Neural cell (in vitro differentiated cells): Measurements from ENCODE around the gene NUDT3. TPM values are rescaled to one million over a fixed set of nuclear protein-coding genes. Genes with fewer than 3 reads are reported as not detected.
"Not testable (repeated sequence)": the region's sequence is repeated elsewhere in the genome, so short reads cannot be mapped to it uniquely, and the experiment has no call there.

Source experiments
- H2AFZ ChIP-seq: fragments of 200-600, 300-800 bp; sonication (generic), shearing (Covaris generic); 2 replicates; pipeline ENCODE4 v1.6.0; 2014; ENCODE audit warnings: low read depth, mild to moderate bottlenecking, antibody characterized with exemption, low read length, moderate library complexity
- H3F3A ChIP-seq: fragments of 200-600 bp; shearing (Covaris generic); 2 replicates; pipeline ENCODE4 v1.6.1; 2016; ENCODE audit warnings: mild to moderate bottlenecking, moderate library complexity, mixed read lengths, antibody characterized with exemption, low read length; ENCODE audit not compliant: insufficient read depth, poor library complexity, severe bottlenecking
- H3K27ac ChIP-seq: fragments of 200-600, 300-800 bp; sonication (generic), shearing (Covaris generic); 2 replicates; pipeline ENCODE4 v1.5.1; 2014; ENCODE audit warnings: mild to moderate bottlenecking, low read length, moderate library complexity
- H3K27me3 ChIP-seq: fragments of 300-800, 200-600 bp; sonication (generic), shearing (Covaris generic); 2 replicates; pipeline ENCODE4 v1.6.0; 2014; ENCODE audit warnings: mild to moderate bottlenecking, low read depth, low read length, moderate library complexity; ENCODE audit not compliant: insufficient read depth
- H3K36me3 ChIP-seq: fragments of 300-800, 200-600 bp; sonication (generic), shearing (Covaris generic); 2 replicates; pipeline ENCODE4 v1.5.1; 2014; ENCODE audit warnings: mild to moderate bottlenecking, antibody characterized with exemption, low read length, moderate library complexity; ENCODE audit not compliant: insufficient read depth
- H3K4me2 ChIP-seq: fragments of 300-800, 200-600 bp; sonication (generic), shearing (Covaris generic); 2 replicates; pipeline ENCODE4 v1.6.0; 2014; ENCODE audit warnings: mild to moderate bottlenecking, low read length
- H3K4me3 ChIP-seq: fragments of 300-800, 200-600 bp; sonication (generic), shearing (Covaris generic); 2 replicates; pipeline ENCODE4 v1.5.1; 2014; ENCODE audit warnings: mild to moderate bottlenecking, low read length, moderate library complexity
- H3K79me2 ChIP-seq: fragments of 200-600 bp; shearing (Covaris generic); replicated peaks from 2 replicates; pipeline ENCODE4 v1.6.0; 2014; ENCODE audit warnings: mild to moderate bottlenecking, low read length, moderate library complexity; ENCODE audit not compliant: insufficient read depth
- H3K9ac ChIP-seq: fragments of 300-800, 200-600 bp; sonication (generic), shearing (Covaris generic); 2 replicates; pipeline ENCODE4 v1.6.1; 2016; ENCODE audit warnings: mild to moderate bottlenecking, low read length, mixed read lengths
- H3K9me2 ChIP-seq: fragments of 200-600 bp; shearing (Covaris generic); 2 replicates; pipeline ENCODE4 v1.6.1; 2016; ENCODE audit warnings: mild to moderate bottlenecking, low read length, mixed read lengths; ENCODE audit not compliant: insufficient read depth
- H3K9me3 ChIP-seq: fragments of 200-600, 300-800 bp; sonication (generic), shearing (Covaris generic); 2 replicates; pipeline ENCODE4 v1.6.1; 2016; ENCODE audit warnings: mild to moderate bottlenecking, mixed run types, low read length, moderate library complexity, mixed read lengths
- H4K20me1 ChIP-seq: fragments of 200-600 bp; shearing (Covaris generic); 2 replicates; pipeline ENCODE4 v1.6.1; 2016; ENCODE audit warnings: mild to moderate bottlenecking, mixed run types; ENCODE audit not compliant: insufficient read depth
- CTCF ChIP-seq: fragments of 450-650 bp; IDR thresholded peaks from 2 replicates; pipeline ENCODE4 v1.5.1; 2014; ENCODE audit warnings: antibody characterized with exemption, mild to moderate bottlenecking, moderate library complexity; ENCODE audit not compliant: poor library complexity, severe bottlenecking
- EP300 ChIP-seq: fragments of 450-650 bp; conservative IDR thresholded peaks from 2 replicates; pipeline ENCODE4 v1.6.1; 2014; ENCODE audit warnings: antibody characterized with exemption, mild to moderate bottlenecking, moderate library complexity; ENCODE audit not compliant: poor library complexity, severe bottlenecking
- EZH2 ChIP-seq: fragments of 200-600, 300-800 bp; shearing (Covaris generic), sonication (generic); IDR thresholded peaks from 2 replicates; pipeline ENCODE4 v1.6.1; 2014; ENCODE audit warnings: antibody characterized with exemption, low read length, borderline replicate concordance, mild to moderate bottlenecking; ENCODE audit not compliant: insufficient read depth, poor library complexity, severe bottlenecking
- MXI1 ChIP-seq: fragments of 450-650 bp; conservative IDR thresholded peaks from 2 replicates; pipeline ENCODE4 v1.6.1; 2014; ENCODE audit warnings: antibody characterized with exemption, mild to moderate bottlenecking; ENCODE audit not compliant: poor library complexity, severe bottlenecking
- POLR2AphosphoS5 ChIP-seq: IDR thresholded peaks from 2 replicates; pipeline ENCODE4 v1.6.1; 2012
- RAD21 ChIP-seq: fragments of 450-650 bp; conservative IDR thresholded peaks from 2 replicates; pipeline ENCODE4 v1.6.1; 2014; ENCODE audit warnings: antibody characterized with exemption, mild to moderate bottlenecking, moderate library complexity
- REST ChIP-seq: IDR thresholded peaks from 2 replicates; pipeline ENCODE4 v1.6.1; 2012; ENCODE audit warnings: borderline replicate concordance
- SMC3 ChIP-seq: fragments of 450-650 bp; conservative IDR thresholded peaks from 2 replicates; pipeline ENCODE4 v1.6.1; 2014; ENCODE audit warnings: antibody characterized with exemption, mild to moderate bottlenecking, moderate library complexity; ENCODE audit not compliant: poor library complexity
- TAF1 ChIP-seq: IDR thresholded peaks from 2 replicates; pipeline ENCODE4 v1.6.1; 2012; ENCODE audit warnings: low read depth
- polyA plus RNA-seq: library from polyadenylated mRNA; depleted of rRNA; stranded (reverse); fragments of >200 nt; gene quantifications from 2 replicates; pipeline ENCODE4 v1.2.3, GENCODE V29; 2014

The NUDT3 gene
- polyA plus RNA-seq, 1 donor from 2014 or later: 80.2 TPM

DNA sequence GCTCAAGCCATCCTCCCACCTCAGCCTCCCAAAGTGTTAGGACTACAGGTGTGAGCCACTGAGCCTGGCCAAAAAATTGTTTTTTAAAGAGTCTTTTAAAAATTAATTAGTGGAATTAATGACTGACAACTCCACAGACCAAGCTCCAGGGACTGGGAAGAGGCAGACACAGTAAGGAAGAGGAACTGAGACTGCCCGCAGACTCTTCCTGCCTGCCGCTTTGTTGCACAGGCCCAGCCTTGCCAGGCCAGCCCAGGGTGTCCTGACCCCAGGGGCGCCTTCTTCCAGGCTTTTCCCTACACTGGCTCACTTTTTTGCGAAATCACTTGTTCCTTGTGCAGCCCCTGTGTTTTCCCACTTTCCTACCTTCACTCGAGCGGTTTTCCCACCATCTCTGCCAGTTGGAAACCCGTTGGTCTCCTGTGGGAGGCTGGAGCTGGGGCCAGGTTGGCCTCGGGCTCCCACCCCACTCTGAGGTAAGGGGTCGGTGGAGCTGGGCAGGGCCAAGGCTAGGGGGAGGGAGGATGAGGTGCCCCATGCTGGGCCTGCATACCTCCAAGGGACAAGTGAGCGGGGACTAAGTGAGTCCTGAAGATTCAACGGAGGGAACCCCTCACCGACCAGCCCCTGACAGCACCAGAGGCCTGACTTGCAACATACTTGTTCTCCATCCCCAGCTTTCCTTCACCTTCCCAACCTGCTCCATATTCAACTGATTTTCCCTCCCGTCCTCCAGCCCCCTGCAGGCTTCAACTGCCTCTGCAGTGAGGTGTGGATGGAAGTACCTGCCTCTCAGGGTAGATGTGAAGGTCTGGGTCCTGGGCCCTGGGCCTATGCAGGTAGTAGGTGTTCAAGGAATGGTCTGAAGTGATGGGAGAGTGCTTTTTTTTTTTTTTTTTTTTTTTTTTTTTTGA lies 120.2 kb downstream of the NUDT3 start:
- no peaks in the 10 kb centered on the region for H3K79me2 ChIP-seq
- H4K20me1 ChIP-seq: no peaks in the 10 kb centered on the region
- H2AFZ ChIP-seq: no peak overlapping the region
- H3F3A ChIP-seq: no peaks in the 10 kb centered on the region
- TF ChIP-seq RAD21: no peak
- no peak for TF ChIP-seq EP300
- TF ChIP-seq REST: no peak
- no peak for TF ChIP-seq EZH2
- TF ChIP-seq CTCF: no peak
- TF ChIP-seq MXI1: no peak
- TF ChIP-seq TAF1: no peak
- TF ChIP-seq POLR2AphosphoS5: no peak
- TF ChIP-seq SMC3: no peak
- H3K4me2 ChIP-seq: no peak overlapping the region
- H3K9me3 ChIP-seq: no peaks in the 10 kb centered on the region
- H3K4me3 ChIP-seq: no peak overlapping the region
- H3K9me2 ChIP-seq: no peaks in the 10 kb centered on the region
- no peak overlapping the region for H3K9ac ChIP-seq
- H3K27ac ChIP-seq: no peak overlapping the region
- H3K27me3 ChIP-seq: no peaks in the 10 kb centered on the region
- H3K36me3 ChIP-seq: no peaks in the 10 kb centered on the region

GRCh38 chr6:34269658-34270341 lies 122.7 kb downstream of the NUDT3 start:
- not testable (repeated sequence) for H3K27ac ChIP-seq, H3K27me3 ChIP-seq, H3K79me2 ChIP-seq, H3K9ac ChIP-seq, H3K36me3 ChIP-seq, H3K4me2 ChIP-seq, H3K9me3 ChIP-seq, H2AFZ ChIP-seq, H3F3A ChIP-seq, H4K20me1 ChIP-seq, H3K4me3 ChIP-seq, H3K9me2 ChIP-seq

DNA sequence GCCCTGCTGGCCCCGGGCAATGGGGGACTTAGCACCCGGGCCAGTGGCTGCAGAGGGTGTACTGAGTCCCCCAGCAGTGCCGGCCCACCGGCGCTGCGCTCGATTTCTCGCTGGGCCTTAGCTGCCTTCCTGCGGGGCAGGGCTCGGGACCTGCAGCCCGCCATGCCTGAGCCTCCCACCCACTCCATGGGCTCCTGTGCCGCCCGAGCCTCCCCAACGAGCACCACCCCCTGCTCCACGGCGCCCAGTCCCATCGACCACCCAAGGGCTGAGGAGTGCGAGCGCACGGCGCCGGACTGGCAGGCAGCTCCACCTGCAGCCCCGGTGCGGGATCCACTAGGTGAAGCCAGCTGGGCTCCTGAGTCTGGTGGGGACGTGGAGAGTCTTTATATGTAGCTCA lies 123.3 kb downstream of the NUDT3 start:
- H2AFZ ChIP-seq, H3K9me2 ChIP-seq: not testable (repeated sequence)

More for the DNA sequence above, 123.3 kb downstream of the NUDT3 start:
- H3F3A ChIP-seq, H3K36me3 ChIP-seq, H3K79me2 ChIP-seq, H3K9ac ChIP-seq, H3K9me3 ChIP-seq, H3K27ac ChIP-seq, H4K20me1 ChIP-seq, H3K4me2 ChIP-seq, H3K4me3 ChIP-seq, H3K27me3 ChIP-seq: not testable (repeated sequence)
